Stimulated activated CD4-positive, alpha-beta T cell treated with anti-CD3 and anti-CD28 coated beads, Interleukin-4, amount 100 ng/mL, for 48 hours (primary cell): ENCODE measurements around the gene NCR2.

Source experiments
- DNase-seq, 2 donors: peaks; one replicate each; pipeline ENCODE4 v3.0.0-alpha.2; 2020; ENCODE audit warnings: low read depth in 2 of 2

NCR2 gene

GRCh38 chr6:41359617-41360313, 24.4 kb downstream of the NCR2 start:
- DNase-seq: no peak

- no peak for DNase-seq
Observed at GRCh38 chr6:41360314-41360685, 24.9 kb downstream of the NCR2 start.

- no peak for DNase-seq
Observed at GRCh38 chr6:41366150-41366549, 30.7 kb downstream of the NCR2 start.

GRCh38 chr6:41367061-41367460, 31.7 kb downstream of the NCR2 start:
- no peak for DNase-seq

GRCh38 chr6:41367700-41368099, 32.3 kb downstream of the NCR2 start:
- no peak for DNase-seq

GRCh38 chr6:41370488-41371111, 35.2 kb downstream of the NCR2 start:
- no peak for DNase-seq

- no peak for DNase-seq
Observed at GRCh38 chr6:41371461-41371991, 36.1 kb downstream of the NCR2 start.

GRCh38 chr6:41371992-41372831, 36.8 kb downstream of the NCR2 start:
- no peak for DNase-seq

- no peak for DNase-seq
Observed at GRCh38 chr6:41372832-41373626, 37.6 kb downstream of the NCR2 start.

GRCh38 chr6:41373627-41373918, 38.2 kb downstream of the NCR2 start:
- no peak for DNase-seq

- no peak for DNase-seq
Observed at GRCh38 chr6:41373919-41374617, 38.7 kb downstream of the NCR2 start.

- DNase-seq: no peak
Observed at GRCh38 chr6:41374618-41375590, 39.5 kb downstream of the NCR2 start.

- no peak for DNase-seq
Observed at GRCh38 chr6:41375598-41376151, 40.3 kb downstream of the NCR2 start.

GRCh38 chr6:41376176-41376575, 40.8 kb downstream of the NCR2 start:
- DNase-seq: no peak

- no peak for DNase-seq
Observed at GRCh38 chr6:41377071-41377470, 41.7 kb downstream of the NCR2 start.

GRCh38 chr6:41379306-41379705, 43.9 kb downstream of the NCR2 start:
- DNase-seq: no peak

- DNase-seq: no peak
Observed at GRCh38 chr6:41386594-41386993, 51.2 kb downstream of the NCR2 start.

GRCh38 chr6:41392246-41392645, 56.8 kb downstream of the NCR2 start:
- DNase-seq: no peak

- no peak for DNase-seq
Observed at GRCh38 chr6:41396335-41396734, 60.9 kb downstream of the NCR2 start.

GRCh38 chr6:41399424-41399823, 64.0 kb downstream of the NCR2 start:
- DNase-seq: no peak
